Measurements from ENCODE around the gene UBE2S.

UBE2S gene

GRCh38 chr19:55362174-55362989, 45.2 kb downstream of the UBE2S start:
- DNase-seq (ENCODE audit: low read depth), result no peak

DNA sequence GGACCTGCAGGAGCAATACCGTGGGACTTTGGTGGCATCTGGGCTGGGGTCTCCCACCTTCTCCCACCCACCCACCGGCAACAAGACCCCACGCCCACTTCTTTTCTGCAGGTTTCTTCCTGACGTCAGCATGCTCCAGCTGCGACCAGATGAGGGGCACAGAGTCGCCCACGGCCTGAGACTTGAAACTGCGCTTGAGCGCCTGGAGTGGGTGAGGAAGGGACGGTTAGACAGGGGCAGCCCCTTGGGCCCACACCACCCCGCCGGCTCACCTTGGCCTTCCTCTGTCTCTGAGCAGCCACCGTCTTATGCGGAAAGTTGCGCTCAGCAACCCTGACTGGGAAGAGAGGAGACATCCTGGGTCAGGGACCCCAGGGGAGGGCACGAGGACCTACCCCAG, 46.7 kb downstream of the UBE2S start:
- DNase-seq (ENCODE audit: low read depth), result no peak

- DNase-seq (ENCODE audit: low read depth), result no peak
These were observed 48.4 kb downstream of the UBE2S start for GRCh38 chr19:55358943-55359908.

DNA sequence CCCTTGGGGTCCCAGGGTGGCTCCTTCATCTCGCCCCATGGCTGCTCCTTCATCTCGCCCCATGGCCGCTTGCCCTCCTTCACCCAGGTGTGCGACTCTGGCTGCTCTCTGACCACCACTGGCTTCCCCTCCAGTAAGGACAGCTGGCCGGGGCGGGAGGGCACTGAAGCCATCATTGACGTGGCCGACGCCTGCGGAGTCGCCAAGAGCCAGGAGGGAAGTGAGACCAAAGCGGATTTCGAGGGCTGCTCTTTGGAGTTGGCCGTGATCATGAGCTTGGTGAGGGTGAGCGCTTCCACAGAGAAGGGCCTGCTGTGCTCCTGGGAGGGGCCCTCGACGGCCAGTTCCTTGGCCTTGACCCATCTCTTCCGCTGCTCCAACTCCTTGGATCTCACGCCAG, 49.1 kb downstream of the UBE2S start:
- DNase-seq (ENCODE audit: low read depth), result no peak

DNA sequence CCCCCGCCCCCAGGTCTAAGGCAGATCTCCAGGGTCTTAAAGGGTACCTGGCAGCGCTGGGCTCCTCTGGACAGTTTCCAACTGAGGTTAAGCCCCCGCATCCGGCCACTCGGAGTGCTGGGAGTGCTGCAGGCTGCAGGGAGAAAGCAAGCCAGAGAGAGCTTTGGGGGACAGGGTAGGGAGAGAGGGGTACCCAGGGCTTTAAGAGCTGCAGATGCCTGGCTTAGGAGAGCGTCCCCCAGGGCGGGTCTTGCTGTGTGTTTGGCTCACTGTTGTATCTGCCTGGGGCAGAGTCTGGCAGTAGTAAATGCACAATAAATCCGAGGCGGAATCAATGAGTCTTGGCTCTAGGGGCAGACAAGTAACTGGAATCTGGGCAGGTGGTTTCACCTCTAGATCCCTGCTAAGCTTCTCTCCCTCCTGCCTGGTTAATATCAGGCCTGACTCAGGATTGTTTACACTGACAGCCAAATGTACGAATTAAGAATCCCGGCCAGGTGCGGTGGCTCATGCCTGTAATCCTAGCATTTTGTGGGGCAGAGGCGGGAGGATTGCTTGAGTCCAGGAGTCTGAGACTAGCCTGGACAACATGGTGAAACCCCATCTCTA, 52.3 kb downstream of the UBE2S start:
- no peak for DNase-seq (ENCODE audit: low read depth)

DNA sequence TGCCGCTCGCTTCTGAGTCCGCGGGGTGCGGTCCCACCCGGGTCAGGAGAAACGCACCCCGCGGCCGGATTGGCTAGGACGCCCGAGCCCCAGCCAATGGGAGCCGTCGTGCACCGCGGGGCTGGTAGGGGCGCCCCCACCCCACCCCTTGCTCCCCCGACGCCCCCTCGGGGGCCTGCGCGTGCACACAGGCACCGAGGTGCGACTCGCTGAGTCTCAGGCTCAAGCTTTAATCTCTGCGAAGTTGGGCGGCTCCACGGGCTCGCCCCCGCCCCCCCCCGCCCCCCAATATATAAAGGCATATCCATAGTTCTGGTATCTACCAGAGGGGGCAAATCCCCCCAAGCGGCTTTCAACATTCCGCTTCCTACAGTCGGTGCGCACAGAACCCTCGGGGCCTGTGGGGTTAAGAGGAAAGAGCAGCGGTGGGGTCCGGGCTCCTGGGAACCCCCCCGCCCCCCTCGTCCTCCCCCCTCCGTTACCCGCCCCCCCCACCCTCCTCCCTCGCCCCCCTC, 52.8 kb downstream of the UBE2S start, which contains the start of gene COX6B2:
TSS of gene COX6B2 (minus strand) at position 22 of the 515 bp plus-strand sequence. CDS start 198 bp downstream, outside the sequence.
- DNase-seq (ENCODE audit: low read depth), result no peak

DNA sequence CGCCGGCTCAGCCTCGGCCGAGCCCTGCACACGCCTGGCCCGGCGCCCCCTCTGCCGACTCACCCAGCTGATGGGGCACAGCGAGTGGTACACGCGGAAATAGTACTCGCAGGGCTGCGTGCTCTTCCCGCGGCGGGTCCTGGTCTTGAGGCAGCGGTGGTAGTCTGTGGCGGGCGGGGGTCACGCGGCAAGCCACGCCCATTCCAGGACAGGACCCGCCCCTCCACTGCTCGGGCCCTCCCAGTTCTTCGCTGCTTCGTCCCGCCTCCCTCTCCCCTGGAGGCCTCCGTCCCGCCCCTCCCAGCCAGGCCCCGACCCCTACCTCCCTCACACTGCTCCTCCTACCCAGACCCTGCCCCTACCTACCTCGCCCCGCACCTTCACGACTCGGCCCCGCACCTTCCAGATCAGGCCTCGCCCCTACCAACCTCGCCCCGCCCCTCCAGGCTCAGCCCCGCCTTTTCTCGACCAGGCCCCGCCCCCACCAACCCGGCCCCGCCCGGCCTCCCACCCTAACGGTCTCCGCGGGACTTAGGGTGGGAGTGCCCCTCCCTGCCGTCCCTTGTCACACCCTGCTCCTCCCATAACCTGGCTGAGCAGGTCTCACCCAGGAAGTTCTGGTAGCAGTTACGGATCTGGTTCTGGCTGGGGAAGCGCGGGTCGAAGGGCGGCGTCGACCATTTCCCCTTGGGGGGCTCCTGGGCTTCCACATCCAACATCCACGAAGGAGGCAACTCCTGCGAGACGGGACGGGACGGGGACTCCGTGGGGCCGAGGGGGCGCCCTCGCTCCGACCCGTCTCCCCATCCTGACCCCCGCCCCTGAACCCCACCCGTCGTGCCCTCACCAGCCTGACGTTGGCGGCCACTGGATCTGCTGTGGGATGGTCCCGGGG, 53.5 kb downstream of the UBE2S start:
- no peak for DNase-seq (ENCODE audit: low read depth)

DNA sequence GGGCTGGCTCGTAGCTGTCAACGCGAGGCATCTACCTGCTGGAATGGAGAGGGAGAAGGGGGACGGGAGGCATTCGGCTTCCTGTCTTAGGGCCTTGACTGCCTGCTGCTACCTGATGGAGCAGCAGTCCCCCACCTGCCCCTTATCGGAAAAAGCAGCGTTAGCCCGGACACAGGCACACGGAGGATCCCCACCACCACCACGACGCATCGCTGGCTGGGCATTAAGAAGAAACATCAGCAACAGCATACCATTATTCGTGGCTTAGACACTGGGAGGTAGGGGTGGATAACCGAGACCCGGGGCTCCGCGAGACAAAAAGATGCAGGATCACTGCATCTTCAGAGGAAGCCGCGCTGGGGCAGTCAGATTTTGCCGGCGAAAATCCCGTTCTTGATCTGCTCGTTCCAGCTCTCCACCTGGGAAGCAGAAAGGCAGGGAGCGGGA, 54.2 kb downstream of the UBE2S start:
- no peak for DNase-seq (ENCODE audit: low read depth)

GRCh38 chr19:55352549-55353145, 54.9 kb downstream of the UBE2S start:
- no peak for DNase-seq (ENCODE audit: low read depth)

DNA sequence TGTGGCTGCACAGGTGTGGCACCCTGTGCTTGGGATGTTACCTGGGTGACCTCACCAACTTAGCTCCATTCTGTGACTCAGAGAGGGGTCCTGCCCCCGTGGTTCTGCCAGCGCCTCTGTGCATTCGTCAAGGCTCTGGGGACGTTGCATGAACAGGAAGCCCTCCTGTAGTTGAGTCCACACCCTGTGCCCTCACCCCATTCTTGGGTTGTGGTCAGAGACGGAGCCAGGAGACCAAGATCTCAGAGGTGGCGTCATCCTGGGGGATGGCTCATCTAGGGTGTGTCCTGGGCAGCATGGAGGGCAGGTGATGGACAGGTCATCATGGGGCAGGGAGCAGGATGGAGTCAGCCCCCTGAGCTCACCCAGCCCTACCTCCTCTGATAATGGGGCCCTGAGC, 55.5 kb downstream of the UBE2S start:
- no peak for DNase-seq (ENCODE audit: low read depth)

- DNase-seq (ENCODE audit: low read depth), result no peak
These were observed 56.8 kb downstream of the UBE2S start for GRCh38 chr19:55350620-55351315.
